ENCODE data around the gene HERC2.

DNA sequence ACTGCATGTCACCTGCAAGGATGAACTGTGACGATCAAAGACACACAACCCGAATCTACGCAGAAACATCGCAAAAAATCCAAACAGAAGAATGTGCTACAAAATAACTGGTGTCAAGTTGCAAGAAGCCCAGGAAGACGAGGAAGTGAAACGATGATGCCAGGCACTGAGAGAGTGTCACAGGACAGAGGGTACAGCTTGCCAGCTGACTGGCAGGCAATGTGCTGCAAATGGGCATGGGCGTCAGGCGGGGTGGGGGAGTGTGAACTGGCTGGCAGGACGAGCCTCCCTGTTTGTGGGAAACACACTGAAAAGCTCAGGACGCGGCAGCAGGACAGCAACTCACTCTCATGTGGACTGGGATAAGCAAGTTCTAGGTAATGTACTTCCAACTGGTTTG is 193.9 kb downstream of the HERC2 start:
- TF ChIP-seq, protein P1, sequence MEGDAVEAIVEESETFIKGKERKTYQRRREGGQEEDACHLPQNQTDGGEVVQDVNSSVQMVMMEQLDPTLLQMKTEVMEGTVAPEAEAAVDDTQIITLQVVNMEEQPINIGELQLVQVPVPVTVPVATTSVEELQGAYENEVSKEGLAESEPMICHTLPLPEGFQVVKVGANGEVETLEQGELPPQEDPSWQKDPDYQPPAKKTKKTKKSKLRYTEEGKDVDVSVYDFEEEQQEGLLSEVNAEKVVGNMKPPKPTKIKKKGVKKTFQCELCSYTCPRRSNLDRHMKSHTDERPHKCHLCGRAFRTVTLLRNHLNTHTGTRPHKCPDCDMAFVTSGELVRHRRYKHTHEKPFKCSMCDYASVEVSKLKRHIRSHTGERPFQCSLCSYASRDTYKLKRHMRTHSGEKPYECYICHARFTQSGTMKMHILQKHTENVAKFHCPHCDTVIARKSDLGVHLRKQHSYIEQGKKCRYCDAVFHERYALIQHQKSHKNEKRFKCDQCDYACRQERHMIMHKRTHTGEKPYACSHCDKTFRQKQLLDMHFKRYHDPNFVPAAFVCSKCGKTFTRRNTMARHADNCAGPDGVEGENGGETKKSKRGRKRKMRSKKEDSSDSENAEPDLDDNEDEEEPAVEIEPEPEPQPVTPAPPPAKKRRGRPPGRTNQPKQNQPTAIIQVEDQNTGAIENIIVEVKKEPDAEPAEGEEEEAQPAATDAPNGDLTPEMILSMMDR (IDR thresholded peaks at IDR 0.05), result no peak
- TF ChIP-seq POLR2A (IDR thresholded peaks at IDR 0.05), result no peak
